Measurements from ENCODE around the gene LDAH. TPM values are rescaled to one million over a fixed set of nuclear protein-coding genes. Genes with fewer than 3 reads are reported as not detected.
A peak's percentile ranks its signal among the peaks of the same experiment; 100 is the strongest.

Gene LDAH
- total RNA-seq, 1 donor: 17.4 TPM

- Histone ChIP-seq H3K79me2 (ENCODE audit: insufficient read depth, low read length) (no peaks in the 10 kb centered on the region), H3K4me2 (ENCODE audit: insufficient read depth, low read length) (peak overlapping the region; percentile 12), H3K4me3 (ENCODE audit: insufficient read depth, low read length) (no peak overlapping the region), H3K4me1 (ENCODE audit: insufficient read depth, low read length) (peaks cover 11% of the 10 kb centered on the region), H3K27me3 (ENCODE audit: insufficient read depth, low read length) (peaks cover 32% of the 10 kb centered on the region), H4K20me1 (ENCODE audit: insufficient read depth, low read length) (no peaks in the 10 kb centered on the region), H3K9me3 (ENCODE audit: low read depth, low read length) (no peaks in the 10 kb centered on the region), H3K27ac (ENCODE audit: low read depth, low read length) (no peak overlapping the region), H3K36me3 (ENCODE audit: insufficient read depth, low read length) (no peaks in the 10 kb centered on the region), H2AFZ (ENCODE audit: low read length) (no peak overlapping the region)
- TF ChIP-seq CTCF (IDR thresholded peaks at IDR 0.05; ENCODE audit: extremely low read depth, low read depth, low read length): no peak
- peak; percentile 79 for DNase-seq (ENCODE audit: insufficient read length, low spot score, missing footprints)
Measured at GRCh38 chr2:20675701-20676352, 147.1 kb downstream of the LDAH start.

GRCh38 chr2:20674974-20675679, 147.8 kb downstream of the LDAH start:
- TF ChIP-seq CTCF (IDR thresholded peaks at IDR 0.05; ENCODE audit: extremely low read depth, low read depth, low read length): no peak
- Histone ChIP-seq H3K4me3 (ENCODE audit: insufficient read depth, low read length) (no peak overlapping the region), H3K9me3 (ENCODE audit: low read depth, low read length) (no peaks in the 10 kb centered on the region), H3K4me2 (ENCODE audit: insufficient read depth, low read length) (peak overlapping the region; percentile 12), H3K27ac (ENCODE audit: low read depth, low read length) (no peak overlapping the region), H2AFZ (ENCODE audit: low read length) (peak overlapping the region; percentile 28), H4K20me1 (ENCODE audit: insufficient read depth, low read length) (no peaks in the 10 kb centered on the region), H3K4me1 (ENCODE audit: insufficient read depth, low read length) (peaks cover 11% of the 10 kb centered on the region), H3K27me3 (ENCODE audit: insufficient read depth, low read length) (peaks cover 39% of the 10 kb centered on the region), H3K79me2 (ENCODE audit: insufficient read depth, low read length) (no peaks in the 10 kb centered on the region), H3K36me3 (ENCODE audit: insufficient read depth, low read length) (no peaks in the 10 kb centered on the region)
- peak; percentile 99 for DNase-seq (ENCODE audit: insufficient read length, low spot score, missing footprints)

- Histone ChIP-seq H3K4me1 (ENCODE audit: insufficient read depth, low read length) (peaks cover 11% of the 10 kb centered on the region), H4K20me1 (ENCODE audit: insufficient read depth, low read length) (no peaks in the 10 kb centered on the region), H3K4me2 (ENCODE audit: insufficient read depth, low read length) (no peak overlapping the region), H3K27ac (ENCODE audit: low read depth, low read length) (no peak overlapping the region), H3K36me3 (ENCODE audit: insufficient read depth, low read length) (no peaks in the 10 kb centered on the region), H2AFZ (ENCODE audit: low read length) (no peak overlapping the region), H3K4me3 (ENCODE audit: insufficient read depth, low read length) (no peak overlapping the region), H3K79me2 (ENCODE audit: insufficient read depth, low read length) (no peaks in the 10 kb centered on the region), H3K27me3 (ENCODE audit: insufficient read depth, low read length) (peaks cover 46% of the 10 kb centered on the region), H3K9me3 (ENCODE audit: low read depth, low read length) (no peaks in the 10 kb centered on the region)
- no peak for TF ChIP-seq CTCF (IDR thresholded peaks at IDR 0.05; ENCODE audit: extremely low read depth, low read depth, low read length)
- DNase-seq (ENCODE audit: insufficient read length, low spot score, missing footprints): peak; percentile 56
Measured at GRCh38 chr2:20674309-20674965, 148.5 kb downstream of the LDAH start.
